Activated T-cell treated with anti-CD3 and anti-CD28 coated beads for 1 hour (primary cell): ENCODE data around the gene LRRN2.
"Not testable (repeated sequence)": the region's sequence is repeated elsewhere in the genome, so short reads cannot be mapped to it uniquely, and the experiment has no call there.

Source experiments
- DNase-seq: peaks from one replicate; pipeline ENCODE4 v3.0.0-alpha.2; 2020; ENCODE audit warnings: low read depth

Gene LRRN2

GRCh38 chr1:204692325-204692840 lies 6.8 kb upstream of the LRRN2 start:
- no peak for DNase-seq

DNA sequence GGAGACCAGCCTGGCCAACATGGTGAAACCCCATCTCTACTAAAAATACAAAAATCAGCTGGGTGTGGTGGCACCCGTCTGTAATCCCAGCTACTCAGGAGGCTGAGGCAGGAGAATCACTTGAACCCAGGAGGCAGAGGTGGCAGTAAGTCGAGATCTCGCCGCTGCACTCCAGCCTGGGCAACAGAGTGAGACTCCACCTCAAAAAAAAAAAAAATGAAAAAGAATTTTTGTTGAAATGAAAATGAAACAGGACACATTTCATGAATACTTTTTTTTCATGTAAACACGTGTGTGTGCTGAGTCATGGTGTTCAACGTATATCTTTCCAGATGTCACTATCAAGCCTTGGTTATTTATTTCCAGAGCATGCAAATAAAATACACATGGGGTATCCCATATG lies 5.8 kb upstream of the LRRN2 start:
- DNase-seq = not testable (repeated sequence)

GRCh38 chr1:204688776-204689175 lies 3.2 kb upstream of the LRRN2 start:
- no peak for DNase-seq

- DNase-seq = no peak
Measured at GRCh38 chr1:204688007-204688406, 2.5 kb upstream of the LRRN2 start.

DNA sequence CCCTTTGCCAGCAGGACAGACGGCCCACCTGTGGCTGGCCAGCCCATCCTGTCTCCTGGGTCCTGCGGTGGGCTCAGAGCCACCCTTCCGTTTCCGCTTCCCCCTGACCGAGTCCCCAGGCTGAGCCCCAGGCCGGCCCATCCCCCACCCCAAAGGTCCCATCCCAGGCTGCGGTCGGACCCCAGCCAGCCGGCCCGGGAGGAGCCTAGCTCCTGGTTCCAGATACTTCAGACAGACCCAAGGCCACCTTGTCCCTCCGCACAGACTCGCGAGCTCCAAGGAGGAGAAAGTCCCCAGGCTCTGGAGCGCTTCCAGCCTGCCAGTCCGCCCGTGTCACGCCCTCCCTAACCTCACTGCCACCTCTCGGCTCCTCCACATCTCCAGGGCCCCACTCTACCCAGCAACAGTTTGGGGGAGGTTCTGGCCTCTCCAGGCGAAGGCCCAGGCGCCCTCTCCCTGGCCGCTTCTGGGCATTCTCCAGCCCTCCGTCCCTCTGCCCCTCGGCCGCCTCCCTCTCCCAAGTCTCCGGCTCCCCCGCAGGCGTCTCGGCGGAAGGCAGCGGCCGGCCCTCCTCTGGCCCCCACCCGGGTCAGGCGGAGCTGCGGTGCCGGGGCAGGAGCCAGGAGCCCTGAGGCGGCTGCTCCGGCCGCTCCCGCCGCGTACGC lies 835 bp downstream of the LRRN2 start:
- no peak for DNase-seq

- DNase-seq = no peak
Measured at GRCh38 chr1:204684206-204684570, 1.4 kb downstream of the LRRN2 start.

DNA sequence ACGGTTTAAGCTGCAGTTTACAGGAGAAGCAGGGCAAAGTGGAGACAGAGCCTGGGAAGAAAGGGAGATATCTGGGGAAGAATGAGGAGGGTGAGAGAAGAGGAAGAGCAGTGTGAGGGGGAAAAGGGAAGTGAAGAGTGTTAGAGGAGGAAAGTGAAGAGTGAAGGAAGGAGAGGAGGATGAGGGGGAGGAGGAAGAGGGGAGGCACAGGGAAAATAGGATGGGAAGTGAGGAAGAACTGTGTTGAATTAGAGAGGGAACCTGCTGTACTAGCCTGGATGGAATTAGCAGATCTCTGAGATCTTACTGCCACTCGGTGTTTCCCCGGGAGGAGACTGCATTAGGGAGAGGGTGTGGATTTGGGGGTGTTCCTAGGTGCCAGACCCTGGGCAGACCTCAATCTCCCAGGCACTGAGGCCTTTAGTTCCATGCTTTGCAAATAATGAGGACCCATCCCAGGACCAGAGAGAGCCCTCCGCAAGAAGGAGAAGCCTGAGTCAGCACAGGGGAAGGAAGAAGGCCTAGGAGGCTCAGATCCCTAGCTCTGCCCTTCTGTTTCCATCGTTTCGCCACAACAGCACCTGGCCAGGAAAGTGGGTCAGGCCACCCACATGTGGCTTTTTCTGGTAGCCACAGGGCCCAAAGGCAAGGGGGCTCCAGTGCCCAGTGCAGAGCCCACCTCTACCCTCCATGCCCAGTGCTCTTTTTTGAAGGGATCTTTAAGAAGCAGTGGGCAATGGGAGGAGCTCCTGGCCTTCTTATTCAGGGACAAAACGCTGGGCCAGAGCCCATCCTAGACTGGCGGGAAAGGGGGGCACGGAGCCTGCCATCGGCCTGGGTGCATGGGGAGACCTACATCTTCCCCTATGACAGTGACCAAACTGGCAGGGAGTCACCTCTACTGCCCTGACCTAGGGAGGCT lies 2.0 kb downstream of the LRRN2 start:
- DNase-seq = no peak

GRCh38 chr1:204680461-204680860 lies 5.1 kb downstream of the LRRN2 start:
- DNase-seq = no peak

GRCh38 chr1:204680051-204680450 lies 5.5 kb downstream of the LRRN2 start:
- no peak for DNase-seq

DNA sequence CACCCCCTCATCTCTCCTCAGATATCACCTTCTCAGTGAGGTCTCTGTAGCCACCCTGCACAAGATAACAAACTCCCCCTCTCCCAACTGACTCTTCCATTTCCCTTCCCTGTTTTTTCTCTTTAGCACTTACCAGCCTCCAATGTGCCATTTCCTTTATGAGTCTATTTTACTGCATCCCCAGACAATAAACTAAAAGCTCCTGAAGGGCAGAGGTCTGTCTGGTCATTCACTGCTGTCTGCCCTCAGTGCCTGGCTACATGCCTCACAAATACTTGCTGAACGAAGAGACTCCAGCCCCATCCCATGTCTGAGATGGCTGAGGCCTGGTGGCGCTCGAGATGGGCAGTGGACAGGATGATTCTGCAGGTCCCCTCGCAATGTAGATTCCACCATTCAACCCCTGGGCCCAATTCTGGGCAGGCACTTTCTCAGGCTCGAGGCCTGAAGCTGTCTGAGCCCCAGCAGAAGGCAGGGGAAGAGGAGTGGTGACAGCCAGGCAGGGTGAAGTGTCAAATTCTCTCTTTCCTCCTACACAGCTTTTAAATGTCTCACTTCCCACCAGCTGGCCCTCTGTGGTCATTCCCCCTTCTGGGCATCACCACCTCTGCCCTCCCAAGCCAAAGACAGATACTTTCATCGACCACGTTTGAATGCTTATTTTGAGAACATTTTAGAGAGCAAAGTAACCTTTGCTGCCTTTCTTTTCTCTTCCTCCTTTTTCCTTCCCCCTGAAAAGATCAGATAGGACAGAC lies 6.6 kb downstream of the LRRN2 start:
- DNase-seq = no peak

DNA sequence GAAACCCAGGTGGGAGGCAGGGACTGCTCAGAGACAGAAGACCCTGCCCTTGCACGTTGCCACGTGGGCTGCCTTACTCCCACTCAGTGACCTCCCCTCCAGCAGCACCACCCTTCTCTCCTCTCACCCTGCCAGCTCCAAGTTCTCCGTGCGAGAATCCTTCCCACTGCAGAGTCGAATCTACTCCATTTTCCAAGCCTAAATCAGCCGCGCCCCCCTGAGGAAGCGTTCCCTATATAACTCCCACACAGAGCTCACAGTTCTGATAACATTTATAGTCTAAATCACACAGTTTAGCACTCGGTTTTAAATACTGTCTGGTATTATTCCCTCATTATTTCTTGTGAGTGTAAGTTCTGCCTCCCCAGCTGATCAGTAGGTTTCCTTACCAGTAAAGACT lies 7.7 kb downstream of the LRRN2 start:
- DNase-seq = no peak

- no peak for DNase-seq
Measured at GRCh38 chr1:204676043-204676442, 9.5 kb downstream of the LRRN2 start.

GRCh38 chr1:204673909-204674649 lies 11.5 kb downstream of the LRRN2 start:
- no peak for DNase-seq

GRCh38 chr1:204673209-204673608 lies 12.3 kb downstream of the LRRN2 start:
- DNase-seq = no peak

DNA sequence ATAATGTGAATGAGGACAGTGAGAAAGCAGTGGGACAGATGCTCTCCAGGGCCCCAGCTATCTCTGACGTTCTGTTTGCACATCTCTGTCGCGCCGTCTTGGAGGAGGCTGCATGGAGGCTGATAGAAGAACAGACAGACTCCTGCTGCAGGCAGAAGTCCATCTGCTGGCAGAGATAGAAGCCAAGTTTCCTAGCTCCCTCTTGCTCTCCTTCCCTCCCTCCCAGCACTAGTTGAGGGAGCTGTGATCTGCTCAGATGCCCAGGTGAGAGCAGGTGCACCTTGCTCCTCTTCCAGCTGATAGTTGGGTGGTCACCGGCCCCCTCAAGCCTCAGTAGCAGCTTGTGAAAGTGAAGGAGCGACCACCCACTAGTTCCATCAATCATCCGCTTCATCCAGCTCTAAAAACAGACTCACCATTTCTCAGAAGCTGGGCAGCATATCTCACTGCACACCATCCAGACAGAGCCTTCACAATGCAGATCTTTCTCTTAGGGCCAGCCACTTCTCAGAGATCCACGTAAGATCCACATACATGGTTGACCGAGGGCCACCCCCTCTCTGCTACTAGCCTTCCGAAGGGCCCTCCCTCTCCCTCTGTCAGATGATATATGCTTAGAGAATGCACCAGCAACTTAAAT lies 12.9 kb downstream of the LRRN2 start:
- no peak for DNase-seq

GRCh38 chr1:204672069-204672468 lies 13.5 kb downstream of the LRRN2 start:
- no peak for DNase-seq

DNA sequence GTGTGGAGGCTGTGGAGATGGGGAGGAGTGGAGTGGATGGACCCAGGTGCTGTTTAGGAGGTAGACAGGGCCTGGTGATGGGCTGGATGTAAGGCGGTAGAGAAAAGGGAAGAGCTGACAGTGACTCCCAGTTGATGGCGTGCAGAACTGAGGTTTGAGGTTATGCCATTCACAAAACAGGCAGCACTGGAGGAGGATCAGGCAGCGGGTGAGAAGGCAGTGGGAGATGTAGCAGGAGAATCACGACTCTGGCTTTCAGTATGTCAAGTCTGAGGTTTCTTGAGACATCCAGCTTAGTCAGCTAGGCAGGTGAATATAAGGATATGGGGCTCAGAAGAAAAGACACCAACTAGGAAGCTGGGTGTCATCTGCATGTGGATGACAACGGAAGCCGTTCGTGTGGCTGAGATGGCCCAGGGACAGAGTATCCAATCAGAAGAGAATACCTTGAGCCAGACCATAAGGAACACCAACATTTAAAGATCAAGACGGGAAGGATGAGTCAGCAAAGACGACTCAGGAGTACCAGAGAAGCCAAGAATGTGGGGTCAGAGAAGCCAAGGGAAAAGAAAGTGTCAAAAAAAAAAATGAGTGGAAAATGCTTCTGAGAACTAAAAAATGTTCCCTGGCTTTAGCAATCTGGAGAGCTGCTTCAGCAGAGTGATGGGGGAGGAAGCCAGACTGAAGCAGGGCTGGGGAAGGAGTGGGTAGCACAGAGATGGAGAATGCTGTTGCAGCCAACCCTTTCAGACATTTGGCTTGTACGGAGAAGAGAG lies 15.2 kb downstream of the LRRN2 start:
- no peak for DNase-seq

DNA sequence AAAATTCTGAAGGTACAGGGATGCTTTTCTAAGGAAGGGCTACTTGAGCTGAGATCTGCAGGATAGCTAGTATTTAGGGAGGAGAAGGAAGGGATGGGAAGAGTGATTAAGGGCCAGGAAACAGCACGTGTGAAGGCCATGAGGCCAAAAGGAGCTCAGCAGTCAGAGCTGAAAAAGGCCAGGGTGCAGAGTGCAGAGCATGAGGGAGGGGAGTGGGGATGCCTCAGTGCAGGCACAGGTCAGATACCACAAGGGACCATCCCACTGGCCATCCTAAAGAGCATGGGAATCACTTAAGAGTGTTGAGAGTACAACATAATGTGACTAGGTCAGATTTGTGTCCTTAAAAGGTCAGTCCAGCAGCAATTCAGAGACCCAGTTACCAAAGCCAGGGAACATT lies 16.0 kb downstream of the LRRN2 start:
- no peak for DNase-seq

GRCh38 chr1:204664384-204664651 lies 21.2 kb downstream of the LRRN2 start:
- DNase-seq = no peak

- no peak for DNase-seq
Measured at GRCh38 chr1:204663644-204664383, 21.7 kb downstream of the LRRN2 start.
